Transverse colon (tissue), 4 donors: ENCODE data around the gene GOLGA2. TPM values are rescaled to one million over a fixed set of nuclear protein-coding genes. Genes with fewer than 3 reads are reported as not detected.

Experiments
- DNase-seq: peaks from one replicate; pipeline ENCODE4 v3.0.0-alpha.2; 2019
- H3K27ac ChIP-seq, 4 donors: fragments of 200-600 bp; sonication (generic); 2 replicates each; pipeline ENCODE4 v1.5.1; 2016 to 2018; ENCODE audit warnings: inconsistent platforms in 4 of 4
- H3K27me3 ChIP-seq: fragments of 200-600 bp; sonication (generic); 2 replicates; pipeline ENCODE4 v1.5.1; 2017; ENCODE audit warnings: inconsistent platforms
- H3K36me3 ChIP-seq, 4 donors: fragments of 200-600 bp; sonication (generic); 2 replicates each; pipeline ENCODE4 v1.5.1; 2017 to 2019; ENCODE audit warnings: inconsistent platforms in 4 of 4
- H3K4me1 ChIP-seq, 4 donors: fragments of 200-600 bp; sonication (generic); 2 replicates each; pipeline ENCODE4 v1.5.1; 2017 to 2020; ENCODE audit warnings: inconsistent platforms in 4 of 4
- H3K4me3 ChIP-seq, 4 donors: fragments of 200-600 bp; sonication (generic); 1 replicate in 1 of 4; 2 replicates in 3 of 4; pipeline versions ENCODE4 v1.5.1 to v1.6.1; 2017 to 2019; ENCODE audit warnings: inconsistent platforms in 4 of 4
- H3K9me3 ChIP-seq, 2 donors: fragments of 200-600 bp; sonication (generic); 2 replicates each; pipeline ENCODE4 v1.5.1; 2017 to 2019; ENCODE audit warnings: inconsistent platforms in 2 of 2
- EP300 ChIP-seq: sonication (generic); formaldehyde crosslinking; IDR thresholded peaks from one replicate; pipeline ENCODE4 v1.6.1; 2017; ENCODE audit warnings: antibody characterized with exemption, low read depth
- POLR2A ChIP-seq: fragments of 450-650 bp; IDR thresholded peaks from one replicate; pipeline ENCODE4 v1.6.1; 2016; ENCODE audit warnings: antibody characterized with exemption, mild to moderate bottlenecking, moderate library complexity
- POLR2AphosphoS5 ChIP-seq, 3 donors: sonication (generic); formaldehyde crosslinking; IDR thresholded peaks; one replicate each; pipeline ENCODE4 v1.6.1; 2016; ENCODE audit warnings: antibody characterized with exemption in 3 of 3
- WGBS, 2 donors: methylation state at CpG; one replicate each; pipeline ENCODE4 v1.1.5; 2018; ENCODE audit warnings: low coverage in 1 of 2; 5-methylcytosine and 5-hydroxymethylcytosine counted together
- in situ Hi-C, 4 donors: fragments of 200-750 bp; cut with MboI; loops; one replicate each; pipeline versions ENCODE4 v1.15.0 to v1.15.1; 2017; ENCODE audit warnings: low sequenced_read_pairs in 3 of 4, low pct_ligation_motif_present in 1 of 4, low pct_unique_long_range_greater_than_20kb in 1 of 4
- intact Hi-C: fragments of 100-400 bp; cut with DNase I; formaldehyde crosslinking; loops from one replicate; pipeline ENCODE4 v1.15.1; 2023; ENCODE audit warnings: low total_unique reads
- total RNA-seq, 4 donors: library from RNA; depleted of rRNA; stranded (reverse); fragments of >200 nt; gene quantifications; one replicate each; pipeline ENCODE4 v1.1.0, GENCODE V29; 2016
- TF ChIP-seq, protein P1 (sequence below), 5 experiments: fragments of 200-600 bp in 3 of 5; fragments of 450-650 bp in 2 of 5; sonication (generic) in 3 of 5; IDR thresholded peaks; 1 replicate in 2 of 5; 2 replicates in 3 of 5; pipeline ENCODE4 v1.5.1; 2016 to 2017; ENCODE audit warnings: antibody characterized with exemption in 5 of 5, inconsistent platforms in 3 of 5, mild to moderate bottlenecking in 2 of 5, moderate library complexity in 1 of 5

GOLGA2 gene
- total RNA-seq, 4 donors from 2014 or later, result 69.9 to 206 (median 75.5) TPM

DNA sequence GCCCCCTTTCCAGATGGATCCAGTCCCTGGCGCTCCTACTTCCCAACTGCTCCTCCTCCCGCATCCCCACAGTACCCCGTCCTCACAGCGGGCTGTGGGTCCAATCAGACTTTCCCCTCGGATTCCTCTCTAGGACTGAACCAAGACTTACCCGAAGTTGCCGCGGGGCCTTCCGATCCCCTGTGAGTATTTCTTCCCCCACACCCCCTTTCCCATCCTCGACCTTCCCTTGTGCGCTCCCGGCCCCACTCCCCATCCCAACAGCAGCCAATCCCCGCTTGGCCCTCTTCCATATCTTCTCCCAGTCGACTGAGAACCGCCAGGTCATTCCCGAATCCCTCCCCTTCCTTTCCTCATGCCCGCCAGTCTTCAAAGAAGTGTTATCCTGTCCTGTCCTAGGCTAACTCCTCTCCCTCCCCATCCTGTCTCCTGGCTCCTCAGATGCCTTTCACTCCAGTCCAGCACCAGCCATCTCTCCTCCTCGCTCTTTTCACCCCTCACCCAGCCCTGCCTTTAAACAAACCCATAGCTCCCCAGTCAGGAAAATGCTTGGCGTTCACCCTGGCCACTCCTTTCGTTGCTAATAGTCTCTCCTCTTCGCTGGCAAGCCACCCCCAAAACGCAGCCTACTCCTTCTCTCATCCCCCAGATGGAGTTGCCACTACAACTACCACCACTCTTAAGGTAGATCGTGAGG is 915 bp upstream of the GOLGA2 start:
- Histone ChIP-seq H3K36me3 (peaks cover 0 to 9% (median 7%) of the 10 kb centered on the region in 4 donors), H3K27ac (peak overlapping the region; percentile 84 to 93 (median 90)), H3K27me3 (no peaks in the 10 kb centered on the region), H3K4me1 (peaks cover 10 to 27% (median 25%) of the 10 kb centered on the region in 4 donors), H3K4me3 (peak overlapping the region; percentile 61 to 95 (median 90)), H3K9me3 (no peaks in the 10 kb centered on the region)
- 3 to 16% methylated on average over 15 to 23 of the region's 23 CpGs for WGBS, 2 donors
- TF ChIP-seq POLR2AphosphoS5 (IDR thresholded peaks at IDR 0.05) (no peak), POLR2A (no peak), EP300 (no peak)
- TF ChIP-seq, protein P1, sequence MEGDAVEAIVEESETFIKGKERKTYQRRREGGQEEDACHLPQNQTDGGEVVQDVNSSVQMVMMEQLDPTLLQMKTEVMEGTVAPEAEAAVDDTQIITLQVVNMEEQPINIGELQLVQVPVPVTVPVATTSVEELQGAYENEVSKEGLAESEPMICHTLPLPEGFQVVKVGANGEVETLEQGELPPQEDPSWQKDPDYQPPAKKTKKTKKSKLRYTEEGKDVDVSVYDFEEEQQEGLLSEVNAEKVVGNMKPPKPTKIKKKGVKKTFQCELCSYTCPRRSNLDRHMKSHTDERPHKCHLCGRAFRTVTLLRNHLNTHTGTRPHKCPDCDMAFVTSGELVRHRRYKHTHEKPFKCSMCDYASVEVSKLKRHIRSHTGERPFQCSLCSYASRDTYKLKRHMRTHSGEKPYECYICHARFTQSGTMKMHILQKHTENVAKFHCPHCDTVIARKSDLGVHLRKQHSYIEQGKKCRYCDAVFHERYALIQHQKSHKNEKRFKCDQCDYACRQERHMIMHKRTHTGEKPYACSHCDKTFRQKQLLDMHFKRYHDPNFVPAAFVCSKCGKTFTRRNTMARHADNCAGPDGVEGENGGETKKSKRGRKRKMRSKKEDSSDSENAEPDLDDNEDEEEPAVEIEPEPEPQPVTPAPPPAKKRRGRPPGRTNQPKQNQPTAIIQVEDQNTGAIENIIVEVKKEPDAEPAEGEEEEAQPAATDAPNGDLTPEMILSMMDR (IDR thresholded peaks at IDR 0.05), result no peak
- no peak for DNase-seq
- in situ Hi-C loops (no loop called here), intact Hi-C loops (no loop called here)

DNA sequence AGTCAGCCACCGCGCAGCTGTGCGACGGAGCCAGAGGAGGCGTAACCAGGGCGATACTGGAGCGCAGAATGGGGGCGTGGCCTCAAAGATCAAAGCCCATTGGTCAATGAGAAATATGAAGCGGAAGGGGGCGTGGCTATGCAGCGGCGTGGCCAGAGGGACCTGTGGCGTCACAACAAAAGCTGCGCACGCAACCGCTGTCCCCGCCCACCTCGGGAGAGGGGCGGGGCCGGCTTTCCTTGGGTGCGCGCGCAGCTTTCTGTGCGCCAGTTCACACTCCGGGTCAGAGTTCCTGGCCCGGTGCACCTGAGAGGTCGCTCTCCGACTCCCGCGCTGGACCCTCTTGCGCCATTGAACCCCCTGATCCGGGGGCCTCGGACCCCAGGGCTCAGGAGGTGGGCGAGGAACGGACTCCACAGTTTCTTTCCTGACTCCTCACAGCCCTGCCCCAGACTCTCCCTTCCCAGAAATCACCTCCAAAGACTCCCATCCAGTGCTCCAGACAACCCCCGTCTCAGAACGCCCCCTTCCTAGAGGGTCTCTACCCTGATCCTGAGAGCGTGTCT is 284 bp upstream of the GOLGA2 start, which contains the start of gene SWI5:
Gene SWI5, plus strand, starts transcription at position 269 of the 566 bp plus-strand sequence.
- peaks cover 0 to 9% (median 7%) of the 10 kb centered on the region in 4 donors for H3K36me3 ChIP-seq
- H3K4me1 ChIP-seq, result peaks cover 10 to 27% (median 25%) of the 10 kb centered on the region in 4 donors
- WGBS, 2 donors, result 1% methylated on average over 38 of the region's 38 CpGs; no CpG with 5 or more reads in 1 of the 2 donors
- TF ChIP-seq POLR2AphosphoS5 (IDR thresholded peaks at IDR 0.05) (peak; percentile 96 to 97 (median 96)), POLR2A (peak; percentile 97), EP300 (no peak)
- TF ChIP-seq, protein P1 (IDR thresholded peaks at IDR 0.05), result no peak
- intact Hi-C loops, result no loop called here
- in situ Hi-C loops, result no loop called here
- H3K4me3 ChIP-seq, result peak within 1 kb of the TSS; percentile 72 to 95 (median 90)
- no peaks in the 10 kb centered on the region for H3K27me3 ChIP-seq
- H3K9me3 ChIP-seq, result no peaks in the 10 kb centered on the region
- DNase-seq, result peak; percentile 100
- peak within 1 kb of the TSS; percentile 91 to 93 (median 92) for H3K27ac ChIP-seq

DNA sequence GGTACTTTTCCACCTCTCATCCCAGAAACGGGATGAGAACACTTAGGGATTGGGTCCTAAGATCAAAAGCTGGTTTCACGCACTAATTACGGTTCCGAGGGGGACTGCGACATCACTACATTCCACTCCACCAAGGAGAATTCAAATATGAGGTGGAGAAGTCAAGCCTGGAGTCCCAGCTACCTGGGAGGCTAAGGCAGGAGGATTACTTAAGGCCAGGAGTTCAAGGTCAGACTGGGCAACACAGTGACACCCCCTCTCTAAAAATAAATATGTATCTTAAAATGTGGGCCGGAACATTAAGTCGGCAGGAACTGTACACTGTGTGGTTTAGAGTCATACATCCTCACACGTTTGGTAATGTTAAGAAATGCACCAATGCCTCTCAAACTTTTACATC is 1.6 kb downstream of the GOLGA2 start:
- in situ Hi-C loops, result no loop called here
- no peak for DNase-seq
- WGBS, 2 donors, result 72 to 90% methylated on average over 6 to 8 of the region's 8 CpGs
- no peak for TF ChIP-seq EP300
- intact Hi-C loops, result no loop called here
- Histone ChIP-seq H3K9me3 (no peaks in the 10 kb centered on the region), H3K27ac (peak overlapping the region in 1 of 4 donors; percentile 93), H3K4me3 (peak overlapping the region in 1 of 4 donors; percentile 93), H3K4me1 (peaks cover 10 to 27% (median 25%) of the 10 kb centered on the region in 4 donors), H3K27me3 (no peaks in the 10 kb centered on the region), H3K36me3 (peaks cover 0 to 9% (median 7%) of the 10 kb centered on the region in 4 donors)

DNA sequence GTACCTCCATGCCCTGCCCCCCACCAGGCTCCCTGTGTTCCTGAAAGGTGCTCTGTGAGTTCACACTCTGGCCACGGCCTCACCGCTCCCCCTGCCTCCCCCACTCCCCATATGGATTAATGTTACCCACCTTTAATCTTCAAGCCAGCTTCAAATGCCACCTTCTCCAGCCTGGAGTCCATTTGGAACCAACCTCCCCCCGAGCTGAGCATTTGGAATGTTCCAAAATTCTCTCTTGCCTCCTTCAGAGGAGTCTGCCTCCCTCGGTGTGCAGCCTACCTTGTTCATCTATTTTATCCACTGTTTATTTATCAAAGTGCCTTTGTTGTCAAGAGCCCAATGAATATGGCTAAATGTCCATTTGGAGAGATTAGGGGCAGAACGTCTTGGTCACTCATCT is 4.3 kb downstream of the GOLGA2 start:
- no peak overlapping the region for H3K27ac ChIP-seq
- WGBS, 2 donors, result 70 to 78% methylated on average over 3 to 5 of the region's 5 CpGs
- no peaks in the 10 kb centered on the region for H3K9me3 ChIP-seq
- in situ Hi-C loops, result no loop called here
- no peak for DNase-seq
- H3K4me3 ChIP-seq, result no peak overlapping the region
- TF ChIP-seq POLR2AphosphoS5 (IDR thresholded peaks at IDR 0.05) (no peak), EP300 (no peak), POLR2A (no peak)
- TF ChIP-seq, protein P1 (IDR thresholded peaks at IDR 0.05), result no peak
- H3K27me3 ChIP-seq, result no peaks in the 10 kb centered on the region
- intact Hi-C loops, result no loop called here
- H3K4me1 ChIP-seq, result peaks cover 0 to 15% (median 14%) of the 10 kb centered on the region in 4 donors
- peaks cover 0 to 16% (median 9%) of the 10 kb centered on the region in 4 donors for H3K36me3 ChIP-seq
